KMS-11 (cell line): ENCODE data around the gene FAM163B.

Experiments
- H2AFZ ChIP-seq: fragments of 200-600 bp; sonication (generic); 2 replicates; pipeline ENCODE4 v1.6.1; 2016; ENCODE audit warnings: antibody characterized with exemption, mixed run types, low read depth
- H3K27ac ChIP-seq: fragments of 200-600 bp; sonication (generic); 2 replicates; pipeline ENCODE4 v1.6.1; 2016; ENCODE audit warnings: mild to moderate bottlenecking, mixed run types
- H3K27me3 ChIP-seq: fragments of 200-600 bp; sonication (generic); 2 replicates; pipeline ENCODE4 v1.6.1; 2017; ENCODE audit warnings: mild to moderate bottlenecking, low read depth, mixed run types, moderate library complexity; ENCODE audit not compliant: insufficient read depth
- H3K36me3 ChIP-seq: fragments of 200-600 bp; sonication (generic); 2 replicates; pipeline ENCODE4 v1.6.1; 2017; ENCODE audit warnings: mild to moderate bottlenecking, mixed run types; ENCODE audit not compliant: insufficient read depth
- H3K4me1 ChIP-seq: fragments of 200-600 bp; sonication (generic); 2 replicates; pipeline ENCODE4 v1.6.1; 2016; ENCODE audit warnings: mild to moderate bottlenecking, low read depth, mixed run types; ENCODE audit not compliant: poor library complexity, severe bottlenecking
- H3K4me2 ChIP-seq: fragments of 200-600 bp; sonication (generic); 2 replicates; pipeline ENCODE4 v1.7.0; 2016; ENCODE audit warnings: mild to moderate bottlenecking, mixed run types
- H3K4me3 ChIP-seq: fragments of 200-600 bp; sonication (generic); IDR thresholded peaks from 2 replicates; pipeline ENCODE4 v1.6.1; 2017; ENCODE audit warnings: low read depth, low read length, mixed read lengths; ENCODE audit not compliant: insufficient read depth
- H3K79me2 ChIP-seq: fragments of 200-600 bp; sonication (generic); 2 replicates; pipeline ENCODE4 v1.6.1; 2016; ENCODE audit warnings: low read depth, mixed run types; ENCODE audit not compliant: insufficient read depth
- H3K9ac ChIP-seq: fragments of 200-600 bp; sonication (generic); 2 replicates; pipeline ENCODE4 v1.6.1; 2016; ENCODE audit warnings: mild to moderate bottlenecking, mixed run types
- H4K20me1 ChIP-seq: fragments of 200-600 bp; sonication (generic); 2 replicates; pipeline ENCODE4 v1.6.1; 2016; ENCODE audit warnings: mild to moderate bottlenecking, mixed run types; ENCODE audit not compliant: insufficient read depth
- TF ChIP-seq, protein P1 (sequence below): fragments of 200-600 bp; sonication (generic); conservative IDR thresholded peaks from 2 replicates; pipeline ENCODE4 v1.6.1; 2017; ENCODE audit warnings: low read depth, mild to moderate bottlenecking, antibody characterized with exemption, low read length, moderate library complexity, mixed read lengths

Gene FAM163B

DNA sequence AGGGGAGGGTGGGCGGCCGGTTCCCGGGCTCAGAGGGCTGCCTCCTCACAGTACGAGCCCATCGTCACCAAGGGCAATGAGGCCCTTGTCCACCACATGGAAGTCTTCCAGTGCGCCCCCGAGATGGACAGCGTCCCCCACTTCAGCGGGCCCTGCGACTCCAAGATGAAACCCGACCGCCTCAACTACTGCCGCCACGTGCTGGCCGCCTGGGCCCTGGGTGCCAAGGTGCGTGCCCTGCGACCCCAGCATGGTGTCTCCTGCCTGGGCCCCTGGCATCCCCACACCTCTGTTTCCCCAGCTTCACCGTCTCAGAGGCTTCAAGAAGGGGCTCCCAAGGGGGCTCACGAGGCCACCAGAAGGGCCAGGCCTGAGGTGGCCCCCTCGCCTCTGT is 34.2 kb upstream of the FAM163B start:
- no peaks in the 10 kb centered on the region for H3K79me2 ChIP-seq
- H3K4me3 ChIP-seq = no peak overlapping the region
- no peak overlapping the region for H2AFZ ChIP-seq
- no peaks in the 10 kb centered on the region for H3K36me3 ChIP-seq
- no peaks in the 10 kb centered on the region for H4K20me1 ChIP-seq
- no peak overlapping the region for H3K9ac ChIP-seq
- peaks cover 80% of the 10 kb centered on the region for H3K27me3 ChIP-seq
- H3K27ac ChIP-seq = no peak overlapping the region
- TF ChIP-seq, protein P1, sequence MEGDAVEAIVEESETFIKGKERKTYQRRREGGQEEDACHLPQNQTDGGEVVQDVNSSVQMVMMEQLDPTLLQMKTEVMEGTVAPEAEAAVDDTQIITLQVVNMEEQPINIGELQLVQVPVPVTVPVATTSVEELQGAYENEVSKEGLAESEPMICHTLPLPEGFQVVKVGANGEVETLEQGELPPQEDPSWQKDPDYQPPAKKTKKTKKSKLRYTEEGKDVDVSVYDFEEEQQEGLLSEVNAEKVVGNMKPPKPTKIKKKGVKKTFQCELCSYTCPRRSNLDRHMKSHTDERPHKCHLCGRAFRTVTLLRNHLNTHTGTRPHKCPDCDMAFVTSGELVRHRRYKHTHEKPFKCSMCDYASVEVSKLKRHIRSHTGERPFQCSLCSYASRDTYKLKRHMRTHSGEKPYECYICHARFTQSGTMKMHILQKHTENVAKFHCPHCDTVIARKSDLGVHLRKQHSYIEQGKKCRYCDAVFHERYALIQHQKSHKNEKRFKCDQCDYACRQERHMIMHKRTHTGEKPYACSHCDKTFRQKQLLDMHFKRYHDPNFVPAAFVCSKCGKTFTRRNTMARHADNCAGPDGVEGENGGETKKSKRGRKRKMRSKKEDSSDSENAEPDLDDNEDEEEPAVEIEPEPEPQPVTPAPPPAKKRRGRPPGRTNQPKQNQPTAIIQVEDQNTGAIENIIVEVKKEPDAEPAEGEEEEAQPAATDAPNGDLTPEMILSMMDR = no peak
- H3K4me1 ChIP-seq = no peaks in the 10 kb centered on the region
- no peak overlapping the region for H3K4me2 ChIP-seq

DNA sequence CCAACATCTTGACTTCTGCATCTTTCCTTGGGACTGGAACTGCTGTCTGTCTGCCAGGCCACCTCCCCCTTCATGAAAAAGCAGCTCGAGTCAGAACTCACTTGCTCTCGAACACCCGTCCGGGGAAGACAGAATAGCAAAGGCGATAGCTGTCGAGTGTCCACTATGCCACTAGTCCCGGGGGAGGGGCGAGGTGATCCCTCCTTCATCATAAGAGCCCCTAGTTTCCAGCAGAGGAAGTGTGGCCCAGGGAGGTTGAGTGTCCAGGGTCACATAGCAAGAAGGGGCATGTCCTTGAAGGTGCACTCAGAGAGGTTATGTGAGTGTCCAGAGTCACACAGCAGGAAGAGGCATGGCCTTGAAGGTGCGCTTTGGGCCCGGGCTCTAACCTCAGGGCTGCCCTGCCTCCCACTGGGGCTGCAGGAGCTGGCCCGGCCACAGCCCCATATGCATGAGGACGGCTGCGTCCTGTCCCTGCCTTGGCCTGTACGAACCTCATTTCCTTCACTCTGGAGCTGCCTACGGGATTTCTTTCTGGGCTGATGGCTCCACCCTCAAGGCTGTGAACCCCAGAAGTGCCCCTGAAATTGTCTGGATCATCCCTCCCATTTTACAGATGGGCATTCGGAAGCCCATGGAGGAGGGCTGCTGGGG is 33.6 kb upstream of the FAM163B start:
- no peaks in the 10 kb centered on the region for H3K4me1 ChIP-seq
- no peaks in the 10 kb centered on the region for H3K36me3 ChIP-seq
- H3K4me2 ChIP-seq = no peak overlapping the region
- no peak overlapping the region for H3K9ac ChIP-seq
- TF ChIP-seq, protein P1 = no peak
- H3K27ac ChIP-seq = no peak overlapping the region
- H3K79me2 ChIP-seq = no peaks in the 10 kb centered on the region
- no peaks in the 10 kb centered on the region for H4K20me1 ChIP-seq
- H3K27me3 ChIP-seq = peaks cover 75% of the 10 kb centered on the region
- no peak overlapping the region for H2AFZ ChIP-seq
- H3K4me3 ChIP-seq = no peak overlapping the region

DNA sequence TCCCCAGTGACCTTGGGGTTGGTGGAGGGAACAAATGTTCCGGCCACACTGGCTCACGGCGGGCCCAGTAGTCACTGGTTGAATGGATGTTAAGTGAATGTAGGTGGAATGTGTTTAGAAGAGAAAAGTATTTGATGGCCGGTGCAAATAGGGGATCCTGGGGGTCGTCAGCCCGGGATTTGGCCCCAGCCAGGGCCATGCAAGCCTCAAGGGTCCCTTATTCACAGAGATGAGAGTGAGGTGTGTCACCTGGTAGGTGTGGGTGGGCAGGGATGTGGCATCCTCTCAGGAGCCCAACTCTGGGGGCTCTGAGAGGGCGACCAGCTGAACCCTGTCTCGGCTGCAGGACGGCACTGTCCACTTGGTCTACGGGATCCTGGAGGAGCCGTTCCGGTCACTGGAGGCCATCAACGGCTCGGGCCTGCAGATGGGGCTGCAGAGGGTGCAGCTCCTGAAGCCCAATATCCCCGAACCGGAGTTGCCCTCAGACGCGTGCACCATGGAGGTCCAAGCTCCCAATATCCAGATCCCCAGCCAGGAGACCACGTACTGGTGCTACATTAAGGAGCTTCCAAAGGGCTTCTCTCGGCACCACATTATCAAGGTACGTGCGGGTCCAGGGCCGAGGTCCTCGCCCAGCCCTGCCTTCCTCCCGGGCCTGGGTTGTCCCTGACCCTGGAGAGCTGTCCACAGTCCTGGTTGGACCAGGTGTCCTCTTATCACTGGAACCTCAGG is 32.8 kb upstream of the FAM163B start:
- Histone ChIP-seq H3K27me3 (peaks cover 79% of the 10 kb centered on the region), H3K79me2 (no peaks in the 10 kb centered on the region), H3K36me3 (no peaks in the 10 kb centered on the region), H2AFZ (no peak overlapping the region), H3K4me2 (no peak overlapping the region), H4K20me1 (no peaks in the 10 kb centered on the region), H3K9ac (no peak overlapping the region), H3K27ac (no peak overlapping the region), H3K4me3 (no peak overlapping the region), H3K4me1 (no peaks in the 10 kb centered on the region)
- TF ChIP-seq, protein P1 = no peak

DNA sequence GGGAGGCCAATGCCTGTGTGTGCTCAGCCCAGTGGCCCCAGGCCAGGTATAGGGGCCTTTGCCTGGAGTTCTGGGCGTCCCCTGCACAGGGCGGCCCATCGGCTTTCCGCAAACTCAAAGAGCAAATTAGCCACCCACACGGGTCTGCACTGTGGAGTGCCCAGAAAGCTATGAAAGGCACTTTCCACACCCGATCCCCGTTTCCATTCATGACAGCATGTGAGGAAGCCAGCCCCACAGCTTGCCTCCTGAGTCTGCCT is 32.1 kb upstream of the FAM163B start:
- Histone ChIP-seq H3K79me2 (no peaks in the 10 kb centered on the region), H3K27me3 (peaks cover 80% of the 10 kb centered on the region), H3K36me3 (no peaks in the 10 kb centered on the region), H3K4me2 (no peak overlapping the region), H3K27ac (no peak overlapping the region), H2AFZ (no peak overlapping the region), H4K20me1 (no peaks in the 10 kb centered on the region), H3K9ac (no peak overlapping the region), H3K4me1 (no peaks in the 10 kb centered on the region), H3K4me3 (no peak overlapping the region)
- TF ChIP-seq, protein P1 = no peak
